IMR-90 (cell line): Measurements from ENCODE around the gene TRIM47. TPM values are rescaled to one million over a fixed set of nuclear protein-coding genes. Genes with fewer than 3 reads are reported as not detected.

Experiments
- ATAC-seq: fragments of 200-7000 bp; cut with Tn5 transposase; 2 replicates; pipeline ENCODE4 v1.9.1; 2020; ENCODE audit warnings: low read depth, mild to moderate bottlenecking, moderate library complexity
- BruUV-seq: library from RNA; stranded (reverse); fragments of 400-500 nt; replicated peaks from 2 replicates; lab custom pipeline; 2021; lab: Mats Ljungman, UMichigan
- CTCF ChIA-PET: fragments of 300-600 bp; formaldehyde crosslinking; extraction: SDS; loops from one replicate; lab custom pipeline; 2021; ENCODE audit warnings: antibody characterized with exemption; lab: Yijun Ruan, JAX
- POLR2A ChIA-PET: fragments of 300-600 bp; sonication (Branson Sonifier 250); formaldehyde crosslinking; loops from one replicate; lab custom pipeline; 2022; ENCODE audit warnings: antibody characterized with exemption; ENCODE audit not compliant: unreplicated experiment; lab: Charles Lee
- DNase-seq: peaks from one replicate; pipeline ENCODE4 v3.0.0; 2013
- H2AFZ ChIP-seq: replicated peaks from 2 replicates; pipeline ENCODE3; 2013; ENCODE audit warnings: low read length, mild to moderate bottlenecking; ENCODE audit not compliant: poor library complexity
- H2AK5ac ChIP-seq: 2 replicates; pipeline ENCODE4 v1.6.1; 2013; ENCODE audit warnings: low read depth, low read length, inconsistent platforms
- H2AK9ac ChIP-seq: replicated peaks from 2 replicates; pipeline ENCODE3; 2013; ENCODE audit warnings: mild to moderate bottlenecking, low read depth, low read length, moderate library complexity; ENCODE audit not compliant: poor library complexity
- H2BK120ac ChIP-seq: 2 replicates; pipeline ENCODE4 v1.6.1; 2013; ENCODE audit warnings: low read depth, low read length, inconsistent platforms
- H2BK15ac ChIP-seq: 3 replicates; pipeline ENCODE4 v1.6.1; 2013; ENCODE audit warnings: low read depth, low read length, inconsistent platforms
- H2BK20ac ChIP-seq: 2 replicates; pipeline ENCODE4 v1.6.1; 2013; ENCODE audit warnings: low read depth, mild to moderate bottlenecking, inconsistent platforms, low read length, moderate library complexity
- H2BK5ac ChIP-seq: 2 replicates; pipeline ENCODE4 v1.6.1; 2013; ENCODE audit warnings: mild to moderate bottlenecking, low read depth, low read length, inconsistent platforms; ENCODE audit not compliant: poor library complexity, severe bottlenecking
- H3K14ac ChIP-seq: replicated peaks from 2 replicates; pipeline ENCODE4 v1.6.1; 2013; ENCODE audit warnings: low read depth, low read length, inconsistent platforms
- H3K18ac ChIP-seq: 2 replicates; pipeline ENCODE4 v1.6.1; 2013; ENCODE audit warnings: low read depth, low read length, control low read depth
- H3K23ac ChIP-seq: 2 replicates; pipeline ENCODE4 v1.6.1; 2013; ENCODE audit warnings: low read depth, low read length, inconsistent platforms
- H3K27ac ChIP-seq: 2 replicates; pipeline ENCODE4 v1.5.1; 2013; ENCODE audit warnings: mild to moderate bottlenecking, control low read depth, low read length; ENCODE audit not compliant: insufficient read depth
- H3K27me3 ChIP-seq: 2 replicates; pipeline ENCODE4 v1.6.1; 2013; ENCODE audit warnings: low read length; ENCODE audit not compliant: control insufficient read depth, insufficient read depth
- H3K36me3 ChIP-seq: 2 replicates; pipeline ENCODE4 v1.6.1; 2013; ENCODE audit warnings: low read length, mixed read lengths; ENCODE audit not compliant: control insufficient read depth, insufficient read depth
- H3K4ac ChIP-seq: 2 replicates; pipeline ENCODE4 v1.6.1; 2013; ENCODE audit warnings: low read depth, low read length, inconsistent platforms
- H3K4me1 ChIP-seq: 2 replicates; pipeline ENCODE4 v1.6.1; 2013; ENCODE audit warnings: low read length, mixed read lengths; ENCODE audit not compliant: control insufficient read depth, insufficient read depth
- H3K4me2 ChIP-seq: 2 replicates; pipeline ENCODE4 v1.6.1; 2013; ENCODE audit warnings: low read depth, mild to moderate bottlenecking, control low read depth, low read length, moderate library complexity
- H3K4me3 ChIP-seq: 2 replicates; pipeline ENCODE4 v1.5.1; 2013; ENCODE audit warnings: low read depth, mild to moderate bottlenecking, control low read depth, low read length, moderate library complexity; ENCODE audit not compliant: insufficient read depth
- H3K56ac ChIP-seq: 2 replicates; pipeline ENCODE4 v1.6.1; 2013; ENCODE audit warnings: low read length, inconsistent platforms; ENCODE audit not compliant: insufficient read depth; ENCODE audit errors: extremely low read depth
- H3K79me1 ChIP-seq, 2 experiments: 2 replicates each; pipeline ENCODE4 v1.6.1; 2013; ENCODE audit warnings: low read length in 2 of 2, inconsistent platforms in 1 of 2, low read depth in 1 of 2
- H3K9ac ChIP-seq: 2 replicates; pipeline ENCODE4 v1.6.1; 2013; ENCODE audit warnings: low read depth, low read length, control low read depth
- H3K9me1 ChIP-seq: 2 replicates; pipeline ENCODE4 v1.6.1; 2013; ENCODE audit warnings: low read length, inconsistent platforms; ENCODE audit not compliant: insufficient read depth
- H3K9me3 ChIP-seq: 2 replicates; pipeline ENCODE4 v1.6.1; 2013; ENCODE audit warnings: low read length; ENCODE audit not compliant: control insufficient read depth, insufficient read depth
- H4K20me1 ChIP-seq: 2 replicates; pipeline ENCODE4 v1.6.1; 2013; ENCODE audit warnings: low read length, inconsistent platforms; ENCODE audit not compliant: insufficient read depth
- H4K5ac ChIP-seq: 2 replicates; pipeline ENCODE4 v1.6.1; 2013; ENCODE audit warnings: mild to moderate bottlenecking, low read depth, low read length, control low read depth
- H4K8ac ChIP-seq, 2 experiments: 2 replicates each; pipeline ENCODE4 v1.6.1; 2013; ENCODE audit warnings: low read depth in 2 of 2, low read length in 2 of 2, control low read depth in 1 of 2, inconsistent platforms in 1 of 2
- H4K91ac ChIP-seq: 2 replicates; pipeline ENCODE4 v1.6.1; 2013; ENCODE audit warnings: low read depth, low read length, inconsistent platforms; ENCODE audit not compliant: insufficient read depth
- BHLHE40 ChIP-seq: fragments of 150-350 bp; IDR thresholded peaks from 2 replicates; pipeline ENCODE4 v1.6.1; 2016; ENCODE audit warnings: mild to moderate bottlenecking, low read depth, low read length
- CEBPB ChIP-seq: IDR thresholded peaks from 2 replicates; pipeline ENCODE4 v1.6.1; 2012; ENCODE audit warnings: low read depth, low read length, improper control_type of control experiment
- CHD1 ChIP-seq: IDR thresholded peaks from 2 replicates; pipeline ENCODE4 v1.6.1; 2012; ENCODE audit warnings: low read depth, low read length, improper control_type of control experiment
- CTCF ChIP-seq: conservative IDR thresholded peaks from 2 replicates; pipeline ENCODE4 v1.5.1; 2012; ENCODE audit warnings: mild to moderate bottlenecking, low read depth, low read length, improper control_type of control experiment
- FOS ChIP-seq: fragments of 150-350 bp; IDR thresholded peaks from 2 replicates; pipeline ENCODE4 v1.6.1; 2016; ENCODE audit warnings: low read depth, low read length
- MAFK ChIP-seq: IDR thresholded peaks from 2 replicates; pipeline ENCODE4 v1.6.1; 2012; ENCODE audit warnings: low read depth, low read length, improper control_type of control experiment
- MAZ ChIP-seq: IDR thresholded peaks from 2 replicates; pipeline ENCODE4 v1.6.1; 2012; ENCODE audit warnings: low read depth, mild to moderate bottlenecking, low read length, improper control_type of control experiment, moderate library complexity, borderline replicate concordance
- MXI1 ChIP-seq: IDR thresholded peaks from 2 replicates; pipeline ENCODE4 v1.6.1; 2012; ENCODE audit warnings: low read depth, mild to moderate bottlenecking, low read length, moderate library complexity, borderline replicate concordance
- NFE2L2 ChIP-seq: fragments of 150-350 bp; IDR thresholded peaks from 2 replicates; pipeline ENCODE4 v1.6.1; 2016; ENCODE audit warnings: low read depth, mild to moderate bottlenecking, low read length
- RAD21 ChIP-seq: IDR thresholded peaks from 2 replicates; pipeline ENCODE4 v1.6.1; 2012; ENCODE audit warnings: low read length, improper control_type of control experiment
- RCOR1 ChIP-seq: IDR thresholded peaks from 2 replicates; pipeline ENCODE4 v1.6.1; 2012; ENCODE audit warnings: mild to moderate bottlenecking, low read length, improper control_type of control experiment; ENCODE audit not compliant: insufficient replicate concordance
- RFX5 ChIP-seq: IDR thresholded peaks from 2 replicates; pipeline ENCODE4 v1.8.0; 2012; ENCODE audit warnings: low read depth, mild to moderate bottlenecking, low read length, moderate library complexity
- SMC3 ChIP-seq: fragments of 150-350 bp; IDR thresholded peaks from 2 replicates; pipeline ENCODE4 v1.6.1; 2016; ENCODE audit warnings: low read depth, mild to moderate bottlenecking, antibody characterized with exemption, low read length, moderate library complexity
- WGBS, 2 experiments: methylation state at CpG; one replicate each; pipeline versions ENCODE4 v1.1.5 to v1.1.7; 2013; ENCODE audit warnings: missing lambda C conversion rate in 2 of 2; ENCODE audit not compliant: insufficient read length in 1 of 2; ENCODE audit errors: extremely low coverage in 2 of 2; 5-methylcytosine and 5-hydroxymethylcytosine counted together
- dilution Hi-C: fragments of 300-500 bp; cut with HindIII; formaldehyde crosslinking; loops from one replicate; pipeline ENCODE4 v1.14.3; 2018; ENCODE audit warnings: low sequenced_read_pairs; ENCODE audit not compliant: unreplicated experiment
- in situ Hi-C: fragments of 300-500 bp; cut with MboI; formaldehyde crosslinking; loops from 3 replicates; pipeline ENCODE4 v1.14.3; 2019; ENCODE audit warnings: low sequenced_read_pairs, inconsistent platforms, mixed read lengths
- intact Hi-C: fragments of 100-400 bp; cut with micrococcal nuclease; formaldehyde crosslinking; loops from 2 replicates; pipeline ENCODE4 v1.10.0; 2022
- polyA plus RNA-seq, 3 experiments: library from polyadenylated mRNA; depleted of rRNA; stranded (reverse); fragments of >200 nt; gene quantifications; 2 replicates each; pipeline ENCODE4 v1.2.3, GENCODE V29; 2012; ENCODE audit warnings: low replicate concordance in 1 of 3
- total RNA-seq: library from RNA; depleted of rRNA; stranded (reverse); fragments of >200 nt; gene quantifications from 2 replicates; pipeline ENCODE4 v1.2.3, GENCODE V29; 2012
- TF ChIP-seq, protein P1 (sequence below): fragments of 150-350 bp; IDR thresholded peaks from 2 replicates; pipeline ENCODE4 v1.6.1; 2017; ENCODE audit warnings: mild to moderate bottlenecking, antibody characterized with exemption, low read length, low read depth

The TRIM47 gene
- total and polyA plus RNA-seq, 2 of the 4 experiments (the other 2 are of a cell fraction), result 1.4 to 7.5 TPM

GRCh38 chr17:75881678-75882454, 3.5 kb upstream of the TRIM47 start:
- Histone ChIP-seq H2AK5ac (no peak overlapping the region), H2BK20ac (no peak overlapping the region), H3K9ac (no peak overlapping the region), H3K9me3 (no peaks in the 10 kb centered on the region), H3K56ac (no peak overlapping the region), H2BK5ac (no peak overlapping the region), H3K4me3 (no peak overlapping the region), H3K27ac (no peak overlapping the region), H3K18ac (no peak overlapping the region), H4K8ac (no peak overlapping the region), H3K4me1 (peaks cover 3% of the 10 kb centered on the region), H4K91ac (no peak overlapping the region), H2AK9ac (no peak overlapping the region), H4K20me1 (peaks cover 2% of the 10 kb centered on the region; the same call in 1 of the 2 replicates), H2BK15ac (no peak overlapping the region), H3K4me2 (no peak overlapping the region), H2AFZ (no peak overlapping the region), H3K23ac (no peak overlapping the region), H4K5ac (no peak overlapping the region), H3K36me3 (no peaks in the 10 kb centered on the region), H3K27me3 (peaks cover 3% of the 10 kb centered on the region), H3K9me1 (no peaks in the 10 kb centered on the region), H3K4ac (no peak overlapping the region), H2BK120ac (no peak overlapping the region), H3K79me1 (peaks cover 0 to under 1% of the 10 kb centered on the region in 2 experiments; a peak in 1 of 4 replicates), H3K14ac (no peak overlapping the region)
- no TSS peak for BruUV-seq
- DNase-seq (no peak), ATAC-seq (no peak)
- 82% methylated on average over 6 of the region's 15 CpGs; no CpG with 5 or more reads in 1 of the 2 experiments for WGBS, 2 experiments
- in situ Hi-C loops (no loop called here), dilution Hi-C loops (no loop called here), intact Hi-C loops (no loop called here)
- TF ChIP-seq RFX5, result no peak
- no peak for TF ChIP-seq MXI1
- no peak for TF ChIP-seq MAFK
- TF ChIP-seq, protein P1, sequence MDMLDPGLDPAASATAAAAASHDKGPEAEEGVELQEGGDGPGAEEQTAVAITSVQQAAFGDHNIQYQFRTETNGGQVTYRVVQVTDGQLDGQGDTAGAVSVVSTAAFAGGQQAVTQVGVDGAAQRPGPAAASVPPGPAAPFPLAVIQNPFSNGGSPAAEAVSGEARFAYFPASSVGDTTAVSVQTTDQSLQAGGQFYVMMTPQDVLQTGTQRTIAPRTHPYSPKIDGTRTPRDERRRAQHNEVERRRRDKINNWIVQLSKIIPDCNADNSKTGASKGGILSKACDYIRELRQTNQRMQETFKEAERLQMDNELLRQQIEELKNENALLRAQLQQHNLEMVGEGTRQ, result no peak
- TF ChIP-seq RAD21, result no peak
- TF ChIP-seq CTCF, result no peak
- TF ChIP-seq FOS, result no peak
- no peak for TF ChIP-seq NFE2L2
- no peak for TF ChIP-seq CEBPB
- TF ChIP-seq BHLHE40, result no peak
- no peak for TF ChIP-seq CHD1
- TF ChIP-seq MAZ, result no peak
- no peak for TF ChIP-seq RCOR1
- no peak for TF ChIP-seq SMC3
- ChIA-PET POLR2A (interaction anchor here (1.0 kb wide), 1 partner anchor 102 kb away, joined by 3 read pairs; no protein-coding TSS in a partner anchor), CTCF (no interaction called here)
